Choroid plexus epithelial cell (primary cell): ENCODE measurements around the gene BLOC1S6.

ENCODE experiments used
- DNase-seq: peaks from one replicate; pipeline ENCODE4 v3.0.0-alpha.2; 2010; ENCODE audit warnings: low read depth
- H3K4me3 ChIP-seq: 2 replicates; pipeline ENCODE4 v1.5.1; 2011; ENCODE audit warnings: low read depth, mild to moderate bottlenecking, control low read depth, low read length, moderate library complexity
- CTCF ChIP-seq: conservative IDR thresholded peaks from 2 replicates; pipeline ENCODE4 v1.5.1; 2011; ENCODE audit warnings: low read depth, mild to moderate bottlenecking, control low read depth, inconsistent platforms, low read length, moderate library complexity

Gene BLOC1S6

DNA sequence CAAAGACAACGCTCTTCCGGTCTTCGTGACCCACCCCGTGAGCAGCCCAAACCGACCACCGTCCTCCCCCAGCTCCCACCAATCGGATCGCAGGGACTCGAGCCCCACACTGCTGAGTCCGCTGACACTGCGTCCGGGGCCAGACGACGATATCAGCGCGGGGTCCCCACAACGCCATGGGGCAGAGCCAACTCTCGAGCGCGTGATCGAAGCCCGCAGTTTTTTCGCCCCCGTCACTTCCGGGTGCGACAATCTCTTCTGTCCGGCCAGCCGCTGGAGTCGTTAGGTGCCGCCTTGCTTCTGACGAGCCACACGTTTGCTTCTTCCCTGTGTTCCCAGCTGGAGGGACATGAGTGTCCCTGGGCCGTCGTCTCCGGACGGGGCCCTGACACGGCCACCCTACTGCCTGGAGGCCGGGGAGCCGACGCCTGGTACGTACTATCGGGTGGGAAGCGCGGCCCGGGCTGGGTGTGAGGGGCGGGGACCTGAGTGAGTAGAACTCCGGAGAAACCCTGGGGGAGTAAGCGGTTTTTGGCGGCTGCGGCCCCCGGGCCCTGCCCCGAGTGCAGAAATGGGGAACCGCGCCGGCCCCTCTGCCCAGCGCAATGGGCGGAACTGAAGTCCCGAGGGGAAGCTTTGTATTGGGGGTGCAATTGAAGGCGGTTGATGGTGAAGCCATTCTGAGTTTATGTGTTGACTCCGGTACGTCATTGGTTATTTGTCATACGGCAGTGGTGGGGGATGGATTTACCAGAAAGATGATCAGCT lies at the start of gene BLOC1S6:
TSS of gene BLOC1S6 (plus strand) at position 285 of the 768 bp plus-strand sequence. CDS start at position 350, 65 bp downstream.
- peak within 1 kb of the TSS; percentile 97 for H3K4me3 ChIP-seq
- peak; percentile 94 for DNase-seq
- no peak for TF ChIP-seq CTCF

DNA sequence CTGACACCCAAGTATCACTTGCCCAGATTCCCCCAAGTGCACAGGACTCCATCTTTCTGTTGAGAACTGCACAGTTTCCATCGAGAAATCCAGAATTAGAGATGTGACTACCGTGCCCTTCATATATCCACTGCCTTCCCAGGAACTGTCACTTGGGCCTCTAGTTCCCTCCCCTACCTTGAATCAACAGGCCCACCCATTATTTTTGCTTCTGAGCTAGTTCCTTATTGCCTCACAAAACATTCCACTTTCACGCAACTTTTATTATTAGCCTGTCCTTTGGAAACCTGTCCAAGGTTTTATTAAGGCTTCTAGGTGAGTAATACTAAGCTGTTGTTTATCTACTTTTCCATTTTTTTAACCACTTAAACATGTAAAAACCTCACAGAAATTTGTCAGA lies 47.5 kb upstream of the BLOC1S6 start:
- no peak for TF ChIP-seq CTCF
- no peak for DNase-seq
- H3K4me3 ChIP-seq, result no peak overlapping the region

DNA sequence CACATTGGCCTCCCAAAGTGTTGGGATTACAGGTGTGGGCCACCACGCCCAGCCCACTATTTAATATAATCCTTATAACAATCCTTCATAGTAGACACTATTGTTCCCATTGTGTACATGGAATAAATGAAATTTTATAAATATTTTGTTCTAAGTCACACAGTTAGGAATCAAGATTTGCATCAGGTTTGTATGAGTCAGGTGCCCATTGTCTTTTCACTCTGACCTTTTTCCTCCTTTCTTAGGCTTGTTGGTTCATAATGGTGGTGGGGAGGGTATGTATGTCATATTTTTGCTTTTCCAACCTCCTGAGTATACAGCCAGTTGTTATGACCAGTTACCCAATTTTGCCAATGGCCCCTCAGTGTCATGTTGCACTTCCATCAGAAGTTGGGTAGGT lies 46.6 kb upstream of the BLOC1S6 start:
- no peak for DNase-seq
- H3K4me3 ChIP-seq, result no peak overlapping the region
- no peak for TF ChIP-seq CTCF

DNA sequence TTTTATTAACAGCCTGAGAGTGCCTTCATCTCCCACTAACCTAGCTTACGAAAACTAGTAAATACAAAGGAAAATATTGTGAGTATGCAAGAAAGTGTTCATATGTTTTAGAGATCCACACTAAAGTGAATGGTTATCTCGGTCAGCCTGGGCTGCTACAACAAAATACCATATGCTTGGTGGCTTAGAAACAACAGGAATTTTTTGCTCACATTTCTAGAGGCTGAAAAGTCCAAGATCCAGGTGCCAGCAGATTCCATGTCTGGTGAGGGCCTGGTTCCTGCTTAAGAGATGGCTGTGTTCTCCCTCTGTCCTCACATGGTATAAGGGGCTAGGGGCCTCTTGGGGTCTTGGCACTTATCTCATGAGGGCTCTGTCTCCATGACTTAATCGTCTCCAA lies 44.1 kb upstream of the BLOC1S6 start:
- no peak for DNase-seq
- TF ChIP-seq CTCF, result no peak

GRCh38 chr15:45544266-45545023 lies 42.7 kb upstream of the BLOC1S6 start:
- DNase-seq, result no peak

More for the DNA sequence above, 44.1 kb upstream of the BLOC1S6 start:
- H3K4me3 ChIP-seq, result no peak overlapping the region

GRCh38 chr15:45546789-45547188 lies 40.4 kb upstream of the BLOC1S6 start:
- no peak for DNase-seq
- no peak for TF ChIP-seq CTCF
- H3K4me3 ChIP-seq, result no peak overlapping the region

More at GRCh38 chr15:45544266-45545023, 42.7 kb upstream of the BLOC1S6 start:
- TF ChIP-seq CTCF, result no peak
- H3K4me3 ChIP-seq, result no peak overlapping the region
